Stimulated activated CD8-positive, alpha-beta memory T cell treated with anti-CD3 and anti-CD28 coated beads, Interleukin-7, amount 100 ng/mL, for 1 hour (primary cell): ENCODE results near the gene DLX3.
A peak's percentile ranks its signal among the peaks of the same experiment; 100 is the strongest.
"Not testable (repeated sequence)": the region's sequence is repeated elsewhere in the genome, so short reads cannot be mapped to it uniquely, and the experiment has no call there.

Source experiments
- DNase-seq, 2 donors: peaks; one replicate each; pipeline ENCODE4 v3.0.0-alpha.2; 2020; ENCODE audit warnings: low read depth in 2 of 2

The DLX3 gene

DNA sequence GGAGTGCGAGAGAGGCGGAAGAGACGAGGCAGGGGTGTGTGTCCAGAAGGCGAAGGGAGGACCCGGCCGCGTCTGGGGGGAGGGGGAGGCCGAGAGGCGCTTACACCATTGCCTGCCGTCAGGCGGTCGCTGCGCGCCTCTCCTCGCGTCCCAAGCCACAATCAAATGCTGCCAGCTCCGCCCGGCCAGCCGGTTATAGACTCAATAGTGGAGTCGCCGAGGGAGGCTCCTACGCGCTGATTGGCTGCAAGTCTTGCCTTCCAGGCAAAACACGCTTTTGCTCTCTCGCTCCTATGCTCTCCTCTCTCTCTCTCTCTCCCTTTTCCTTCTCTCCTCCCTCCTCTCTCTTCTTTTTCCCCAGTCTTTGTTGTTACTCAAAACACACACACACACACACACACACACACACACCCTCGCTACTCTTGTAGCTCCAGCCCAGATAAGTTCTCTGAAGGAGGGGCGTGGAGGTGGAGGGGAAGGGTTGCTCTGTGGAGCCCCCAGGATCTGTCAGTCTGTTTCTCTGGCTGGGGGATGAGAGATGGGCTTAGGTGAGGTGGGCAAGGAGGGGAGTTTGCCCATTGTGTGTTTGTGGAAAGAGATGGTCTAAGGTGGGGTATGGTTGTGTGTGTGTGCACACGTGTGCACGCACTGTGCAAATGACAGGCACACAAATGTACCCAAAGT is at the start of gene DLX3:
Gene DLX3, minus strand, starts transcription at position 170 of the 684 bp plus-strand sequence. CDS start 226 bp downstream, outside the sequence.
- DNase-seq, result no peak

DNA sequence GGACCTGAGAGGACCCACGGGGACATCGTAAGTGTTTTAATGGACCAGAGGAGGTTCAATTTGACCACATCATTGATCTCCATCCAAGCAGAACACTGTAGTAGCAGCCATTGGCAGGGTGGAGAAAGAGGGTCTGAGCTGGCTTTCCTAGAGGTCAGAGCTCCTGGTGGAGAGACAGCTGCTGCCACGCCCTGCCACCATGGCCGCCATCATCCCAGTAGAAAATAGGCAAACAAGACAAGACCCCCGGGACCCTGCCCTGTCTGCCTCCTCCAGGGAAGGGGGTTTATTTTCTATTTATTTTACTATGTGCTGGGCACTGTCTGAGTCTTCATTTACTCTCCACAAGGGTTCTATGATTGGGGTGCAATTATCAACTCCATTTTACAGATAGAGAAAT is 49.5 kb upstream of the DLX3 start:
- no peak for DNase-seq

DNA sequence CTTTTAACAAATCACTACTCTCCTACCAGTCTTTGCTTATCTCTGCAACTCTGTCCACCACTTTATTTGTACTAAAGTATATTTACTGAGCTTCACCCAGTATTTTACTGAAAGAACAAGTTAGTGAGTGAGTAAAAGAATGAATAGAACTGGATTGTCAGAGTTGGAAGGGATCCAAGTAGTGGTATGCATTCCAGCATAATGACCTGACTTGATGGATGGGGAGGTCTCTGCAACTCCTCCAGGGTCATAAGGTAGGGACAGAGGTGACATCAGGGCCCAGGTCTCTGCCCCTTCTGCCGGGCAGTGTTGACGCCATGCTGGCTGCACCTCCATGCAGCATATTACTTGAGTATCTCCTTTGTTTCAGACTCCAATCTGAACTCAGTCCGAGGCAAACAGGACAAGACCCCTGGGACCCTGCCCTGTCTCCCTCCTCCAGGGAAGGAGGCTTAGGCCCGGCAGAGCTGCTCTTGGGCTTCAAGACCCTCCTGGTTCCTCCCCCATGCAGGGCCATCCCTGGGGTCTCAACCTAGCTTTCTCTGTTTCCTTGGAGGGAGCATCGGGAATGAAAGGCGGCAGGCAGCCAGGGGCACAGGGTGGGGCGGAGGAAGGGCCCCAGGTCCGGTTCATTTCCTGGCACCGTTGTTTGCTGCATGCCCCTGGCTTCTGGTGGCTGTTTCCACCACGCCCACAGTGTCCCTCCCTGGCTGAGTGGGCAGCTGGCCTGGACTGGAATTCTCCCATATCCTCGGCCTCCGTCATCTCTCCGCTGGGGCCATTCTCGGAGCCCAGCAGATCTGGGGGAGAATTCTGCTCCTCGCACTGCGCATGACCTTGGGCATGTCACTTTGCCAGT is 48.5 kb upstream of the DLX3 start:
- no peak for DNase-seq

DNA sequence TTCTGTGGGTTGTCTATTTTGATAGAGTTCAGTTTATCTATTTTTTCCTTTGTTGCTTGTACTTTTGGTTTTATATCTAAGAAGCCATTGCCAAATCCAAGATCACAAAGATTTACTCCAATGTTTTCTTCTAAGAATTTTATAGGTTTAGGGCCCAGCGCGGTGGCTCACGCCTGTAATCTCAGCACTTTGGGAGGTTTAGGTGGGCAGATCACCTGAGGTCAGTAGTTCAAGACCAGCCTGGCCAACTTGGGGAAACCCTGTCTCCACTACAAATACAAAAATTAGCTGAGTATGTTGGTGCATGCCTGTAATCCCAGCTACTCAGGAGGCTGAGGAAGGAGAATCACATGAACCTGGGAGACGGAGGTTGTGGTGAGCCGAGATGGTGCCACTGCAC is 47.2 kb upstream of the DLX3 start:
- DNase-seq, result no peak

DNA sequence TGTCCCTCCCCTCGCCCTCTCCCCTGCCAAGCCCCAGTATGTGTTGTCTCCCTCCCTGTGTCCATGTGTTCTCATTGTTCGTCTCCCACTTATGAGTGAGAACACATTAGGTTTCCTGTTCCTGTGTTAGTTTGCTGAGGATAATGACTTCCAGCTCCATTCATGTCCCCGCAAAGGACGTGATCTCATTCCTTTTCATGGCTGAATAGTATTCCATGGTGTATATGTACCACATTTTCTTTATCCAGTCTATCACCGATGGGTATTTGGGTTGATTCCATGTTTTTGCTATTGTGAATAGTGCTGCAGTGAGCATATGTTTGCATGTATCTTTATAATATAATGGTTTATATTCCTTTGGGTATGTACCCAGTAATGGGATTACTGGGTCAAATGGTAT is 45.5 kb upstream of the DLX3 start:
- DNase-seq, result not testable (repeated sequence)

DNA sequence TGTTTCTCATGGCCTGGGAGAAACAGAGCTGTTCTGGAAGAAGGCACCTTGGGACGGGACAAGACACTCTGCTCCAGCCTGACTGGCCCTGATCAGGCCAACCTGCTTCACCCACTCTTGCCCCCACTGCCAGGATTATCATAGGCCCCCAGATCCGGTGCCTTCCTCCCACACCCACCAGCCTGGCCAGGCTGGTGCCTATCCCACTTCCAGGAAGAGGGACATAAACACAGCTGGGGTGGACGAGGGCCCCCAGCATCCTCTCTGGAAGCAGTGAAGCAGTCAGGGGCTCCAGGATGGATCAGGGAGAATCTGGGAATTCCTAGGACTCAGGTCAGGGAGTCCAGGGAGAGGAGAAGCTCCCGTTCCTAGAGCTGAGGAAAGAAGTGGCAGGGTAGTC is 44.0 kb upstream of the DLX3 start:
- no peak for DNase-seq

DNA sequence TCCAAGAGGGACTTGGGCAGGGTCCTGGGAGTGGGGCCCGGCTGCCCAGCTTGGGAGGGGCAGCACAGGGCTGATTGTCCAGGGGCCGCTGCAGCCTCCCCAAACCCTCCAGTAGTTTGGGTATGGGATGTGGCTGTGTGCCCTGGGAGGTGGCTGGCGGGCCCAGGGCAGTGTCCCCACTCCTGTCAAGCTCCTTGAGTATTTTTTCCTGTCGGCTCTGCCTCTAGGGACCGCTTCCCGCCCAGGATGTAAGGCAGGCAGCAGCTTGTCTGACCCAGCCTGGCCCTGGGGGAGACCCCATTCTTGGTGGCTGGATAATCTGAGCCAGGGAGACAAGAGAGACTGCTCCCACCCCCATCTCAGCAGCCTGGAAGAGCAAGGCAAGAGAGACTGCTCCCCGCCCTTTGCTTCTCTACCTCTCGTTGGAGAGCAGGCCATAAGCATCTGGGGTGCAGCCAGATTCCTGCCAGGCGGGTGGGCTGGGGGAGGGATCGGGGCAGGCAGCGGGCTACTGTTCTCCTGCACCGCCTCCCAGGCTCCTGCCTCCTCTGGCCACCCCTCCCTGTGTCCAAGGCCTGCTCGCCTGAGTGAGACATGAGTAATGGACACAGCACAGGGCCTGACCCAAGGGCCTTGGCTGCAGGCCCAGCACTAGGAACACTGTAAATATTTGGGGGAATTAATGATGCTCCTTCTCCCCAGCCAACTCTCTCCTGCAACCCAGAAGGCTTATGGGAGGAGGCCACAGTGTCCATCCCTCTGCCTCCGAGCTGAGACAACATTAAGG is 42.5 kb upstream of the DLX3 start:
- no peak for DNase-seq

DNA sequence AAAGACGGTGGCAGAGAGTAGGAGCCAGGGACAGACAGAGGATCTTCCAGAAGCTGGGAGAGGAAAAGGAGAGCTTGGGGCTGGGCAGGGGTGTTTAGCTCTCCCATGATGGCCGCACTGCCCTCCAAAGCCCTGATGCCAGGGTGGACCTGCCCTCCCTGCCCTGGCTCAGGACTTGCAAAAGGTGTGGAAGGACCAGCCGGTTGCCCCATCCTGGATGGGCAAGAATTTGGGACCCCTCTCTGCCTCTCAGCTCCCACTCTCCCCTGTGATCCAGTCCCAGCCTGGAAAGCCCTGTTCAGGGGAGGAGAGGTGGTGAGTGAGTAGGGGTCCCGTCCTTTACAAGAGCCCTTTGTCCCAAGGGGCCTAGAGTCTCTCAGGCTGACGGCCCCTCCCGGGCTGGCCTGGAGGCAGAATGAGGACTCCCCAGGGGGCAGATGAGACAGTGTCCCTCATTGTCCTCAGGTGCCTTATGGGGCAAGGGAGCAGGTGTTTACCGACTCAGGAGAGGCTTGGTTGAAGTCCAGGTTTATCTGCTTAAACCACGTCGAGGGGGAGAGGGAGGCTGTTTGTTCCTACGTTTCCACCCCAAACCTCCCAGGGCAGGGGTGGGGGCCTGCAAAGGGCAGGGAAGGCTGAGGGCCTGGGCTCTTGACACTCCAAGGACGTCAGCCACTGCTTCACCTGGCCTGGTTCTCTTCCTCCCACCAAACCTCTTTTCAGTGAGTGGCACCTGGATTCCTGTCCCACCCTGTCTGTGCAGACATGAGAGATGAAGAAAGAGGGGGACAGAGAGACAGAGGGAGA is 41.6 kb upstream of the DLX3 start:
- no peak for DNase-seq

DNA sequence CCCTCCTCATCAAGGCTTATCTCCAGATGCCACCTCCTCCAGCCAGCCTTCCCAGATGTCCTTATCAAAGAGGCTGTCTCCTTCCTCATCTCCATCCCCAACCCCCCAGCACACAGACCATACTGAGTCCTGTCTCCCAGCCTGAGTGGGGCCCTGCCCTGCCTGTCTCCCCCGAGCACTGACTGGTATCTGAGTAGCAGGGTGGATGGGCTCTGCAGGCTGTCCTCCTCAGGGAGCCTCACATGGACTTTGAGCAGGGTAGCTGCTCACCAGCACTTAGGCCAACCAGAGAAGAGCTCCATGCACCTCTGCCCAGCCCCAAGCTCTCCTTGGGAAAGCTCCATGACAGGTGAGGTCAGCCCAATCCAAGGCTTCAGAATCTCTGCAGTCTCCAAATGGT is 40.9 kb upstream of the DLX3 start:
- no peak for DNase-seq

DNA sequence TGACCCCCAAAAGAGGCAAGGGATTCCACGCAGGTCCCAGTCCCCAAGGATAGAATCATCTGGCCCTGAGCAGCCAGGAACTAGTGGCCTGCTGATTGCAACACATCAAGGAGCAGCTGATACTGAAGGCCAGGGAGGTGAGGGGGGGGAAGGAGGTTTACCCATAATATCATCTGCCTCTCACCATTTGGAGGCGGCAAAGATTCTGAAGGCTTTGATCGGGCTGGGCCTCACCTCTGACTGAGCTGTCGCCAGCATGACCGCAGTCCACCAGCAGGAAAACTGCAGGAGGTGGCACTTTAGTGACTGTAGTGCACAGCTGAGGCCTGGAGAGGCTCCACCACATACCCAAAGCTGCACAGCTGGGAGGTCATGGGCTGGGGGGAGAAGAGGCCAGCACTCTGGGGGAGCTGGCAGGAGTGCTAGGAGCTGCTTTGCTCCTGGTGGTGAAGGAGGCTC is 40.4 kb upstream of the DLX3 start:
- no peak for DNase-seq

DNA sequence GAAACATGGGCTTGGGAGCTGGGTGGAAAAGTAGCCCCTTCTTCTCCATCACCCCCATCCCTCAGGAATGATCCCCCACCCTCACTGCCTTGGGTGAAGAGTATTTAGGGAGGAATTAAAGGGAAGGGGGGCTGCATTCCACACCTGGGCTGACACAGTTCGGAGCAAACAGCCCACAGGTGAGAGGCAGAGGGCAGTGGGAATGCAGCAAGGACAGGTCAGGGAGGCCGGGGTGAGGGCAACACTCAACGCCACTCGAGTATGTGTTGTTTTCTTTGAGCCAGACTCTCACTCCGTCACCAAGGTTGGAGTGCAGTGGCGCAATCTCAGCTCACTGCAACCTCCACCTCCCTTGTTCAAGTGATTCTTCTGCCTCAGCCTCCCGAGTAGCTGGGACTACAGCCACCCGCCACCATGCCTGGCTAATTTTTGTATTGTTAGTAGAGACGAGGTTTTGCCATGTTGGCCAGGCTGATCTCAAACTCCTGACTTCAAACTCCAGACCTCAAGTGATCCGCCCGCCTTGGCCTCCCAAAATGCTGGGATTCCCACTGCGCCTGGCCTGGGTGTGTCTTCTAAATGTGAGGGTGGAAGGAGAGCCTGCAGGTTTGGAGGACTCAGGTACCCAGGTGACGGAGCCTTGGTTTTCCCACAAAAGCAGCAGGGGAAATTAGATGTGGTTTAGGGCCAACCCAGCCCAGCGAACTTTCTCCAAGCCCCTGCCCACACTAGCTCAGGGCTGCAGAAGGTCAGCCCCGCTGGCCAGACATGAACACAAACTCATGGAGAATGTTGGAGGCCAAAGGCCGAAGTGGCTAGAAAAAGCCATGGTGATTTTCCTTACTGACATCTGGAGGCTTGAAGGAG is 39.7 kb upstream of the DLX3 start:
- no peak for DNase-seq

DNA sequence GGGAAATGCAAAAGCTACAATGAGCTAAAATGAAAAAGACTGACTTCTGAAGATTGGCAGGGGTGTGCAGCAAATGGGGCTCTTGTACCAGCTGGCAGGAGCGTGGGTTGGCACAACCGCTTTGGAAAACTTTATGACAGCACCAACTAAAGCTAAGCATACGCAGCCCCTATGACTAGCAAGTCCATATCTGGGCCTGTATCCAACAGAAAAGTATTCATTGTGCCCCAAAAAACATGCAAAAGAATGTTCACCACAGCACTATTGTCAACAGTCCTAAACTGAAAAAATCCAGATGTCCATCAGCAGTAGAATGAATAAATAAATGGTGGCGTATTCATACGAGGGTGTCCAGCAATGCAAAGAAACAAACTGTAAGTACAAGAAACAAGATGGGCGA is 38.3 kb upstream of the DLX3 start:
- DNase-seq, result no peak

DNA sequence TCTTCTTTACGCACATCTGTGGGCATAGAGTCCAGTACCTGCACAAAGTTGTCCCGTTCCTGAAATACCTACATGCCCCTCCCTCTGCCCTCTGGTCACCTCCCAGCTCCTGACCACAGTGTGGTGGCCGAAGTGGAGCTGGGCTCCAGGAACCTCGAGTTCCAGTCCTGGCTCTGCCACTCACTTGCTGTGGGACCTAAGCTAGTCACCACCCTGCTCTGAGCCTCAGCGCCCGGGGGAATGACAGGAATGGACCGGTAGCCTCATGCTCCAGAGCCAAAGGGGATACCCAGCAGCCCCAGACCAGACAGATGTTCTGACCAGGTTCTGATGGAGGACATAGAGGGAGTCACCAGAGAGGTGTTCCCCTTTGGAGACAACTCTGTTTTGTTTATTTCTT is 34.2 kb upstream of the DLX3 start:
- DNase-seq, result no peak

DNA sequence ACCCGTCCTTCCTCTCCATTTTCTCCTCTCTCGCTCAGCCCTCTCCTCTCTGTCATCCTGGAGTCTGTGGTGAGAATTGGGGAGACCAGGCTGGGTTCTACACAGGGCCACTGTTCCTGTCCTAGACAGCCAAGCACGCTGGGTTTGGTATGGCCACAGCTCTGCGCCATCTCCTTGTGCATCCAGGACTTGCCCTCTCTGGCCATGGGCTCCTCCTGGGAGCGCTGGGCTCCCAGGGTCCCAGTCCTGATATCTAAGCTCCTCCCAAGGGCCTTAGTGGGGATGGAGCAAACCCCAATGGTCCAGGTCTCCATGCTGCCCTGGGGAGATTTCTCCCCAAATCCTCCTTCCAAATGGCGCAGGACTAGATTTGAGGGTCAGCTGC is 33.7 kb upstream of the DLX3 start:
- no peak for DNase-seq

DNA sequence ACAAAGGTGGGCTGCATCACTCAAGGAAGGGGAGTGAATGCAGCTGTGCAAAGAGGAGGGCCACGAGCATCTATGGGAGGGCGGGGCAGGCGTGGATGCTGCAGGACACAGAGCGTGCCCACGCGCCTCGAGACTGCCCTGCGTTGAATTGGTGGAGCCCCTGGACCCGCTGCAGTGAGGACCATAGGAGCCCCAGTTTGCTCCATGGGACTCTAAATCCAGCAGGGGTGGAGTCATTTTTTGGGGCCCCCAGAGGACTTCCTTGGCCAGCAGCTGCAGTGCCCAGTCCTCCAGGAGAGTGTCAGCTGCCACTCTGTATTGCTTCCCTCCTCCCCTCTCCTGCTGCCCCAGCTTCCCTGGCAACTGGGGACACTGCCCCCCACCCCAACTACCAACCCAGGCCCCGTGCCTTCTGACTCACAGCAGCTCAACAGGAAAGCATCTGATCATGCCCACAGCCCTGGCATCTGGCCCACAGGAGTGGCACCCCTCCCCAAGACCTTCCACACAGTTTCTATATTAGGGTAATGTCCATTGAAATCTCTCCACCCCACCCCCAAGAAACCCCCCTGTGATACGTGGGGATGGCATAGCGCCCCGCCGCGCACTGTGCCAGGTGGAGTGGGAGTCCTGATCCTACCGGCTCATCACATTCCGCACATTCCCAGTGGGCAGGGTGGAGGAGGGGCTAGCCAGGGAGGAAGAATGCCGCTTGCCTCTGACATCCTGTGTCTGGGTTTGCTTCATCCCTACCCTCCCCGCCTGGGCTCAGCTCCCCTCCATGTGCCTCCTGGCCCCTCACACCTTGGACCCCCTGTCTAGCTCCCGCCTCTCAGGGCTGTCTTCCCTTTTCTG is 33.1 kb upstream of the DLX3 start:
- no peak for DNase-seq

DNA sequence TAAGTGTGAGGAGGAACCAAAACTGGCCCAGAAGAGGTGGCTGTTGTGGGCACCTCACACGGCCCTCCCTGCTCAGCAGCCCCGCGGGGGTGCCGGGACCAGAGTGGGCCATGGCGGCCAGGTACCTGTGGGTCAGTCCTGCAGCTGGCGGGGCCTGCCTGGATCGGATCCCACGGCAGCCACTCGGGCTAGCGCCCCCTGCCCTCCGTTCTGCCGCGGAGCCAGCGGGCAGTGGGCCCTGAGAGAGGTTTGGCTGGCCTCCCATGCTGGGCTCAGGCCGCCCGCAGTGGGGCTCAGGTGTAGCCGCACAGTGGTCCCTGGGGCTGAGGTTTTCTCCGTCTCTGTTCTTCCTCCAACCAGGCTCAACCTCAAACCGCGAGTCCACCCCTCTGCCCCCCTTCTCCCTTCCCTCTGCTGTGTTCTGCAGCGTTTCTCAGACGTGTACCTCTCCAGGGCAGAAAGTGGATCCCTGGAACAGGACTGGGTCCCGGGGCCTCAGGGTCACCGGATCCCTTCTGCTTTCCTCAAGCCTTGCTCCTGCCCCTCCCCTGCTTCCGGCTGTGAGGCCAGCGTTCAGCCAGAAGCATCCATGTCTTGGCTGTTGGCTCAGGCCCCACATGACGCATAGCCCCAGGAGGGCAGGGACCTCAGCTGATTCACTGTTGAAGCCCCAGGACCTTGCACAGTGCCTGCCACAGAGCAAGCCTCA is 32.3 kb upstream of the DLX3 start:
- DNase-seq, result no peak

DNA sequence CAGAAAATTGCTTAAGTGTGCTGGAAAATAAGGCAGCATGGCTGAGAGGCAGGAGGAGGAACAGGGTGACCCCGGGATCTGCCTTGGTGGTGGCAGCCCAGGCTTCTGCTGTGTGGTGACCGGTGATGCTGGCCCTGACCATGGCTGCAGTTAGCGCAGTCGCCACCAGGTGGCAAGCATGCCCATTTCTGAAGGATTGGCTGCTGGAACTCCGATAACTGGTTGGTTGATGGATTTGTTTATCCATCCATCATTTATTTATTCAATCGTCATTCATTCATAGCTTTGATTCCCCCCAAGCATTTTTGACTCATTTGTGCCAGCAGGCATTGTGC is 31.8 kb upstream of the DLX3 start:
- DNase-seq, result peak; percentile 56 to 74

DNA sequence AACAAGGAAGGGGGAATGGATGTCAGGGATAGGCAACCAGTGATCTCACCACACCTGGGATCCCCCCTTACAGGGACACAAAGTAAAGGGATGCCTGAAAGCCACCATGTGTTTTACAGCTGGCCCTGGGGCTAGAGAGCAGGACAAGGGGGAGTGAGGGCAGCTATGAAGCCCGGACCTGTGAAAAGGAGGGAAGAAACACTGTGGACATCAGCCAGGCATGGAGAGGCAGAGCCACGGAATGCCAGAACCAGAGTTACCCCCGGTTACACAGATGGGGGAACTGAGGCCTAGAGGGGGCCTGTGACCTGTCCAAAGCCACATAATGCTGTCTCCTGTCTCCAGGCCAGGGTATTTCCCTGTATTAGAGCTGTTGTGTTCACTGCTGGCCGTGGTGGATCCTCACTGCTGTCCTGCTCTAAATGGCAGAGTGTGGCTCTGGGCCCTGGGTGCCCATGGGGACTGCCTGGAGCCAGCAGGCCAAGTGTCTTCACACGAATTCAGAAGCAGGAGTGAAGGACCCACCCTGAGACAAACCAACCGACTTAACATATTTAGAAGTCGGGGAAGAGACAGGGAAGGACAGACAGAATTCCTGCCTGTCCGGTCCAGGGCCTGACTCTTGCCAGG is 31.1 kb upstream of the DLX3 start:
- no peak for DNase-seq

DNA sequence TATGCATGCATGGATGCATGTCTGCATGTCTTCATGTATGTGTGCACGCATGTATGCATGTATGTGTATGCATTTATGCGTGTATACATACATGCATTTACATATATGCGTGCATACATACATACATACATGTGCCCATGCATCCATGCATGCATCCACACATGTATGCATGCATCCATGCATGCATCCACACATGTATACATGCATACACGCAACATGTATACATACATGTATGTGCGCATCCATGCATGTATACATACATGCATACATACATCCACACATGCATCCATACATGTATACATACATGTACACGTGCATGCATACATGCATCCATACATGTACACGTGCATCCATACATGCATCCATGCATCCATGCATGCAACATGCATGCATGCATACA is 29.8 kb upstream of the DLX3 start:
- DNase-seq, result no peak
